HEK293T (cell line): ENCODE data around the gene H6PD.

Experiments used
- CTCF ChIA-PET: fragments of 350-600 bp; formaldehyde crosslinking; extraction: SDS; loops from one replicate; lab custom pipeline; 2021; ENCODE audit warnings: antibody characterized with exemption, inconsistent platforms; lab: Yijun Ruan, JAX
- POLR2A ChIA-PET: fragments of 350-600 bp; formaldehyde crosslinking; extraction: SDS; loops from one replicate; lab custom pipeline; 2020; ENCODE audit warnings: antibody characterized with exemption, inconsistent platforms; lab: Yijun Ruan, JAX
- DNase-seq: peaks from one replicate; pipeline ENCODE4 v3.0.0; 2012; ENCODE audit warnings: mixed read lengths; ENCODE audit errors: extremely low spot score
- ARNT ChIP-seq: fragments of 450-650 bp; IDR thresholded peaks from 2 replicates; pipeline ENCODE4 v1.6.1; 2017; ENCODE audit warnings: mild to moderate bottlenecking
- BHLHE40 ChIP-seq: fragments of 450-650 bp; IDR thresholded peaks from 2 replicates; pipeline ENCODE4 v1.6.1; 2016; ENCODE audit warnings: mild to moderate bottlenecking, moderate library complexity, borderline replicate concordance
- CTBP1 ChIP-seq: fragments of 450-650 bp; IDR thresholded peaks from 2 replicates; pipeline ENCODE4 v1.6.1; 2016; ENCODE audit warnings: borderline replicate concordance
- ELF4 ChIP-seq: fragments of 450-650 bp; IDR thresholded peaks from 2 replicates; pipeline ENCODE4 v1.6.1; 2017; ENCODE audit warnings: antibody characterized with exemption
- FOXA1 ChIP-seq: fragments of 450-650 bp; IDR thresholded peaks from 2 replicates; pipeline ENCODE4 v1.6.1; 2016; ENCODE audit warnings: mild to moderate bottlenecking
- FOXK2 ChIP-seq: fragments of 450-650 bp; IDR thresholded peaks from 2 replicates; pipeline ENCODE4 v1.6.1; 2016; ENCODE audit warnings: mild to moderate bottlenecking
- FOXM1 ChIP-seq: fragments of 450-650 bp; IDR thresholded peaks from 2 replicates; pipeline ENCODE4 v1.6.1; 2017; ENCODE audit warnings: mild to moderate bottlenecking, borderline replicate concordance
- HDGF ChIP-seq: fragments of 450-650 bp; IDR thresholded peaks from 2 replicates; pipeline ENCODE4 v1.6.1; 2017; ENCODE audit warnings: antibody characterized with exemption, borderline replicate concordance
- L3MBTL2 ChIP-seq: fragments of 450-650 bp; conservative IDR thresholded peaks from 2 replicates; pipeline ENCODE4 v1.6.1; 2016; ENCODE audit warnings: mild to moderate bottlenecking
- LEF1 ChIP-seq: fragments of 450-650 bp; IDR thresholded peaks from 2 replicates; pipeline ENCODE4 v1.6.1; 2017; ENCODE audit warnings: mild to moderate bottlenecking, borderline replicate concordance
- NFRKB ChIP-seq: fragments of 450-650 bp; IDR thresholded peaks from 2 replicates; pipeline ENCODE4 v1.6.1; 2016; ENCODE audit warnings: mild to moderate bottlenecking, moderate library complexity
- SP1 ChIP-seq: fragments of 450-650 bp; IDR thresholded peaks from 2 replicates; pipeline ENCODE4 v1.6.1; 2017
- SUZ12 ChIP-seq: fragments of 450-650 bp; IDR thresholded peaks from 2 replicates; pipeline ENCODE4 v1.6.1; 2016; ENCODE audit warnings: mild to moderate bottlenecking
- TARDBP ChIP-seq: fragments of 450-650 bp; IDR thresholded peaks from 2 replicates; pipeline ENCODE4 v1.6.1; 2016
- ZNF384 ChIP-seq: fragments of 450-650 bp; IDR thresholded peaks from 2 replicates; pipeline ENCODE4 v1.6.1; 2016
- TF ChIP-seq, protein P1 (sequence below): fragments of 450-650 bp; IDR thresholded peaks from 2 replicates; pipeline ENCODE4 v1.6.1; 2016

Gene H6PD

DNA sequence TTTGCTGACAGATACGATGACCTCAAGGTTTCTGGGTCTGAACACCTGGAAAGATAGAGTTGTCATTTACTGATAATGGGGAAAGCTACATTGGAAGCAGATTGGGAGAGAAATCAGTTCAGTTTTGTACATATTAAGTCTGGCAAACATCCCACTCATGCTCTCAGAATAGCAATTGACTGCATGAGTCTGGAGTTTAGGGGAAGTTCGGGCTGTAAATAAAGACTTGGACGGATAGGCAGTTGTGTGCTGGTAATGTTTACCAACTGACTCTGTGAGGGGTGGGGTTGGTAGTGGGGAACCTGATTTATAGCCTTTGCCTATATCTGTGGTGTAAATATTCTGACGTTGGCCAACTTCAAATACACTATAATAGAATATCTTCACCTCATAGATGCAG lies 4.0 kb downstream of the H6PD start:
- no peak for DNase-seq
- TF ChIP-seq FOXM1: no peak
- TF ChIP-seq BHLHE40: no peak
- TF ChIP-seq HDGF: no peak
- no peak for TF ChIP-seq SUZ12
- no peak for TF ChIP-seq ZNF384
- no peak for TF ChIP-seq SP1
- TF ChIP-seq, protein P1, sequence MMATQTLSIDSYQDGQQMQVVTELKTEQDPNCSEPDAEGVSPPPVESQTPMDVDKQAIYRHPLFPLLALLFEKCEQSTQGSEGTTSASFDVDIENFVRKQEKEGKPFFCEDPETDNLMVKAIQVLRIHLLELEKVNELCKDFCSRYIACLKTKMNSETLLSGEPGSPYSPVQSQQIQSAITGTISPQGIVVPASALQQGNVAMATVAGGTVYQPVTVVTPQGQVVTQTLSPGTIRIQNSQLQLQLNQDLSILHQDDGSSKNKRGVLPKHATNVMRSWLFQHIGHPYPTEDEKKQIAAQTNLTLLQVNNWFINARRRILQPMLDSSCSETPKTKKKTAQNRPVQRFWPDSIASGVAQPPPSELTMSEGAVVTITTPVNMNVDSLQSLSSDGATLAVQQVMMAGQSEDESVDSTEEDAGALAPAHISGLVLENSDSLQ: no peak
- no peak for TF ChIP-seq ELF4
- no peak for TF ChIP-seq ARNT
- TF ChIP-seq TARDBP: no peak
- no peak for TF ChIP-seq L3MBTL2
- no peak for TF ChIP-seq CTBP1
- no peak for TF ChIP-seq LEF1
- TF ChIP-seq FOXK2: no peak
- no peak for TF ChIP-seq NFRKB
- no peak for TF ChIP-seq FOXA1
- ChIA-PET POLR2A (no interaction called here), CTCF (no interaction called here)

DNA sequence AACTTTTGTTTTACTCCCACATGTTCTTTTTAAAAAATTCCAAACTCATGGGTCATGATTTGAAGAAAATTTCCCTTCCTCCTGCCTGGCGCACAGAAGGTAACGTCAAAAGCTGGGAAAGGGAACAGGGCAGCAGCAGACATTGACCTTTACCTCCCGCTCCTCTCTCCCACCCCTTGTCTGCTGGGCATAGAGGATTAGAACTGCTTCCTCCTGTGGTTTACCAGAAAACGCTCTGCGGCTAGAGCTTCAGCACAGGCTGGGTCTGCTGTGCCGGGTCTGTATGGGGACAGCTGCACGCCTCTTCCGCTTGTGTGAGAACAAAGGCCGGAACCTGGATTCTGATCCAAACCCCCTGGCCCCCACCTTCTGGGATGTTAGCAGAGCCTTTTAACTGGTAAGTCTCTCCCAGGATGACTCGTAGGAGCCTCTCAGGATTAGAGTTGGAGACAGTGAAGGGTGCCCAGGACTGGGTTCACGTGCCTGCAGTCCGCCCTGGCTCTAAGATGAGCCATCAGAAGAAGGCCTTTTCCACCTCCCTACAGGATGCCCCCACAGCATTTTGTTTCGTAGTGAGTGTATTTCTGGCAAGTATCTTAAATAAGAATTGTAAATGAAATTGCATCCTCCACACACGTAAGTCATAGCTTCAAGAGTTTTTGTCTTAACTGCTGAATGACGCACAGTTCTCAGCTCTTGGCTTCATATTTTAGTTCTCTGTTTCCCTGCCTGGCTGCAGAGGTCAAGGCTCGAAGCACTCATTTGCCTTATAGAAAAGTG lies 5.2 kb downstream of the H6PD start:
- TF ChIP-seq ARNT (no peak), SP1 (no peak), ZNF384 (no peak), FOXM1 (no peak), NFRKB (no peak), FOXA1 (no peak), SUZ12 (no peak), ELF4 (no peak), LEF1 (no peak), TARDBP (no peak), BHLHE40 (no peak), FOXK2 (no peak), HDGF (no peak)
- TF ChIP-seq, protein P1: no peak
- no peak for DNase-seq
- ChIA-PET POLR2A (no interaction called here), CTCF (interaction anchor here (0.5 to 1.0 kb wide), 2 partner anchors 10 to 383 kb away, joined by 4 read pairs; no protein-coding TSS in a partner anchor)

DNA sequence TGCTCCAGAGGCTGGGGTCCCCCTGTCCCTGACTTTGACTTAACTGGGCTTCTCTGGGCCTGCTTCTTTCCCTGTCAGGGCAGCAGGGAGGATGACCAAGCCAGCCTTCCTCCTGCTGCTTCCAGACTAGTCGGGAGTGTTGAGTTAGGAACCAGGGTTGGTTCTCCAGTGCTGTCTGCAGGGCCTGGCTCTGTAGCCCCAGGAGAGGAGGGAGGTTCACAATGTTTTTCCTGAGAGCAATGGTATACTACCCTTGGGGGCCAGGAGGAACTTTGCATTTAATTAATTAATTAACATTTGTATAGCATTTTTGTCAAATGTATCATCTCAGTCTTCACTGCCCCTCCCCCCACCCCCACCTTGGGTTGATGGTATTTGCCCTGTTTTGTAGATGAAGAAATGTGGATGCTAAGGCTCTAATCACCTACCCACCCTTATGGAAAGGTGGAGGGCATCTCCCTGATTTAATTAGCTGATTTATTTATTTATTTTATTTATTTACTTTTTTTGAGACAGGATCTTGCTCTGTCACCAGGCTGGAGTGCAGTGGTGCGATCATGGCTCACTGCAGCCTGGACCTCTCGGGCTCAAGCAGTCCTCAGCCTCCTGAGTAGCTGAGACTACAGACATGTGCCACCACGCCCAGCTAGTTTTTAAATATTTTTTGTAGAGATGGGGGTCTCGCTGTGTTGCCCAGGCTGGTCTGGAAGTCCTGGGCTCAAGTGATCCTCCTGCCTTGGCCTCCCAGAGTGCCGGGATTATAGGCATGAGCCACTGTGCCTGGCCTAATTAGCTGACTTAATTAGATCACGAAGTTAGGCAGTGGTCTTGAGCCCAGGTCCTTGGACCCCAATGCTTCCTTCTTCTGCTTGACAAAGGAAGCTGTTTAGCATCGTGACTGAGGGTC lies 6.6 kb downstream of the H6PD start:
- POLR2A ChIA-PET: no interaction called here

DNA sequence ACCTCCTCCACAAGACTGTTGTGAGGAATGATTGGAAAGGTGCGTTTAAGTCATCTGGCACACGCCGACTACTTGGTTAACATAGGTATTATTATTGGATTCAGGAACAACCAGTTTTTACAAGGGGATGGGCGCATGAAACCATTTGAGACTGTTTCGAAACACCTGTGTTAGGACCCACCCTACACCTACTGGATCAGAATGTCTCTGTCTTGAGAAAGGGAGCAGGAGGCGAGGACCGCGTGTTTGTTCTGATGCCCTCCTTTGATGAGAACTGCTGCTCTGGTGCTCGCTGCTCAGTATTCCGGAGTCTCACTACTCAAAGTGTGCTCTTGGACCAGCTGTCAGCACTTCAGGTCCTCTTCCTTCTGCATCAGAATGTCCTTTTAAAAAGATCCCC lies 7.3 kb downstream of the H6PD start:
- ChIA-PET CTCF (interaction anchor here (1.1 kb wide), 1 partner anchor 8 kb away, joined by 4 read pairs; no protein-coding TSS in a partner anchor), POLR2A (interaction anchor here (1.1 kb wide), 1 partner anchor 7 kb away, joined by 3 read pairs; the partner anchor contains the start of gene H6PD)
- no peak for TF ChIP-seq LEF1
- no peak for TF ChIP-seq SUZ12
- TF ChIP-seq ZNF384: no peak
- no peak for TF ChIP-seq TARDBP
- TF ChIP-seq NFRKB: no peak
- TF ChIP-seq FOXM1: no peak
- TF ChIP-seq SP1: no peak
- TF ChIP-seq ARNT: no peak
- no peak for TF ChIP-seq BHLHE40
- TF ChIP-seq FOXK2: no peak
- TF ChIP-seq FOXA1: no peak
- no peak for TF ChIP-seq HDGF
- TF ChIP-seq ELF4: no peak
- no peak for TF ChIP-seq L3MBTL2
- no peak for TF ChIP-seq CTBP1
- TF ChIP-seq, protein P1: no peak

More for the DNA sequence above, 6.6 kb downstream of the H6PD start:
- CTCF ChIA-PET: interaction anchor here (1.1 kb wide), 1 partner anchor 9 kb away, joined by 4 read pairs; no protein-coding TSS in a partner anchor
- no peak for DNase-seq
- TF ChIP-seq HDGF (no peak), ARNT (no peak)

DNA sequence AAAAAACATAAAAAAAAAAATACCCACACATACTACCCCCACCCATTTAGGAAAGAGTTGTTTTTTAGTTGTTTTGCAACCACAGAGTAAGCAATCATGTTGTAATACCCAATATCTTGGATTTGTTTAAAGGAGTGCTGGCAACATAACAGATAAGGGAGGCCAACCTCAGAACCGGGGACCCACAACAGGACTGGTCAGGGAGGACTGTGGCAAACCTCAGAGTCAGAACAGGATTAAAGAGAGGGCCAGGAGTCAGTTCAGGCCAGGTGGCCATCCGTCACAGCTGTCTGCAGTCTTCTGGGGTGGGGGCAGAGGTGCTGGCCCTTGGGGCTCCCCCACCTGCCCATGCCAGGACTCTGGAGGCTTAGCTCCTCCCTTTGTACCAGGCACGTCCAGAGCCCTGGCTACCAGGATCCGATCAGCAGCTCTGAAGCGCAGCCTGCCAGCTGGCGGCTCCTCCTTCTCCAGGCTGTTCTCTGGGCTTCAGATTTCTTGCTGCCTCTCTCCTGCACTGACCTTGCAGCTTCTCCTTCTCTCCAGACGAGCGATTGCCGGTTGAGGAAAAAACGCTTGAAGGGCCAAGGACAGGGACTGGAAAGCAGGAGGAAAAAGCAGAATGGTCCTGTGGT lies 7.9 kb downstream of the H6PD start:
- CTCF ChIA-PET: no interaction called here
- POLR2A ChIA-PET: interaction anchor here (1.1 kb wide), 1 partner anchor 8 kb away, joined by 3 read pairs; the partner anchor contains the start of gene H6PD
- no peak for DNase-seq
- TF ChIP-seq TARDBP (no peak), NFRKB (no peak), L3MBTL2 (no peak), BHLHE40 (no peak), SUZ12 (no peak)

More for the DNA sequence above, 7.3 kb downstream of the H6PD start:
- no peak for DNase-seq
